IPS DF 4.7 (cell line): ENCODE results near the gene OIT3.

ENCODE experiments used
- DNase-seq: peaks from one replicate; pipeline ENCODE4 v3.0.0-alpha.2; 2013; ENCODE audit warnings: low spot score; ENCODE audit errors: extremely low read depth

Gene OIT3

DNA sequence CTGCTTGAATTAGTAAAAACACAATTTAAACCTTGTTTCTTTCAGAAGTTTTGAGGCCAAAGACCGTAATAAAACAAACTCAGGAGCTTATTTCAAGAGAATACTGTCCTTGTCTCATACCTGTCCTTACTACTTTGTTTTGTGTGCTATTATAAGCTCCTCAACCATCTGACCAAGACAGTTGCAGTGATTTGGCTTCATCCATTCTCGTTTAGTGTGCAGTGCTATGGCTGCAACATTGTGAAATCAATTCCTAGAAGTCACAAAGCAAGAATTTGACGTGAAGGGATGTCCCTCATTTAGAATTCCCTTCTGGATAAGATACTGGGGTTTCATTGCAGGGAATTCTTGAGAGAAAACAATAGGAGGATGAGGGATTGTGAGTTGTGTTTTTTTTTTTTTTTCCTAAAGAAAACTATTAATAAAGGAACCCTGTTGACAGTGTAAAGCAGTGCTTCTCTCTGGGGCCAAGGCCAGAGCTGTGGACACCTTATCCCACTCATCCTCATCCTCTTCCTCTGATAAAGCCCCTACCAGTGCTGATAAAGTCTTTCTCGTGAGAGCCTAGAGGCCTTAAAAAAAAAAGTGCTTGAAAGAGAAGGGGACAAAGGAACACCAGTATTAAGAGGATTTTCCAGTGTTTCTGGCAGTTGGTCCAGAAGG is at the start of gene OIT3:
TSS of gene OIT3 (plus strand) at position 604 of the 663 bp plus-strand sequence. CDS start 60 bp downstream, outside the sequence.
- no peak for DNase-seq

DNA sequence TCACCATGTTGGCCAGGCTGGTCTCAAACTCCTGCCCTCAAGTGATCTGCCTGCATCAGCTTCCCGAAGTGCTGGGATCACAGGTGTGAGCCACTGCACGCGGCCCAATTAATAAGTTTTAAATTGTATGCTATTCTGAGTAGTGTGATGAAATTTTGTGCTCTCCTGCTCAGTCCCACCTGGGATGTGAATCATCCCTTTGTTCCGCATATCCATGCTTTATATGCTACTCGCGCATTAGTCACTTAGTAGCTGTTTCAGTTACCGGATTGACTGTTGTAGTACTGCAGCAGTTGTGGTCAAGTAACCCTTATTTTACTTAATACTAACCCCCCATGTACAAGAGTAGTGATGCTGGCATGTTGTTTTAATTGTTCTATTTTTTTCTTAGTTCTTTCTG is 47.3 kb upstream of the OIT3 start:
- DNase-seq = no peak

DNA sequence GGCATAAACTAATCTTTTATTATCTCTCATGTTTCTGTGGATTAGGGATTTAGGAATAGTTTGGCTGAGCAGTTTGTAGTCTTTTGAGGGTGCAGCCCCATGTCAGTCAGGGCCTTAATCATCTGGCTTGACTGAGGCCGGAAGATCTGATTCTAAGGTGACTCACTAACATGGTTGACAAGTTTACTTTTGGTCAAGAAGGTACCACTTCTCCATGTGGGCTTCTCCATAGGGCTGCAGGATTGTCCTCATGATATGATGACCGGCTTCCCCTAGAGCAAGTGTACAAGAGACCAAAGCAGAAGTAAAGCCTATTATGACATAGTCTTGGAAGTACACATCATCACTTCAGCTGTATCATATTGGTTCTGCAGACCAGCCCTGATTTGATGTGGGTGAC is 45.9 kb upstream of the OIT3 start:
- no peak for DNase-seq

DNA sequence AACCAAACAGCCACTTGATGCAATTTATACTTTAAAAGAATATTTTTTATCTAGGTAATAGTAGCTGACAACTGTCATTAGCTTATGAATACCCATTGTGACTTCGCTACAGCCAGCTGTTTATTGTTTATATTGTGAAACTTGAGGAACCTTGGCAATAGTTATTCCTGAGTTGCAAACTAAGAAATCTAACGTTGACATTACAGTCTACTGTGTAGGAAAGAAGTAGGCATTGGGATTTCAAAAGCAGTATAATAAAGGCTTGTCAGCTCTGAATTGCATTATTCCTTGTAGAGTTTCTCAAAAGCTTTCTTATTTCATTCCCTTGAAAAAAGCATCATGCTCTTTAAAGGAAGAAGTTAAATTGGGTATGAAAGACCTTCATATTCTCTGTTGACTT is 42.7 kb upstream of the OIT3 start:
- DNase-seq = no peak

DNA sequence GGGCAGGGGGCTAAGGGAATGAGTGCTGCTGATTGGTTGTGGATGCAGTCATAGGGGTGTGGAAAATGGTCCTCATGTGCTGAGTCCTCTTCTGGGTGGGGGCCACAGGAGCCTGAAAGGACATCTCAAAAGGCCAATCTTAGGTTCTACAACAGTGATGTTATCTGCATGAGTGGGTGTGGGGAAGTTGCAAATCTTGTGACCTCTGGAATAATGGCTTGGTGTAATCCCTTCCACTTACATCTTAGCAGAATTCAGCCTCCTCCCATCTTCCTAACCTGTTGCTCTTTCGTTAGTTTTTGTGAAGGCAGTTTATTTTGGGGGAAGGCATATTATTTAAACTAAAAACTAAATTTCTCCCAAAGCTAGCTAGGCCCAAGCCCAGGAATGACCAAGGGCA is 42.0 kb upstream of the OIT3 start:
- DNase-seq = no peak

DNA sequence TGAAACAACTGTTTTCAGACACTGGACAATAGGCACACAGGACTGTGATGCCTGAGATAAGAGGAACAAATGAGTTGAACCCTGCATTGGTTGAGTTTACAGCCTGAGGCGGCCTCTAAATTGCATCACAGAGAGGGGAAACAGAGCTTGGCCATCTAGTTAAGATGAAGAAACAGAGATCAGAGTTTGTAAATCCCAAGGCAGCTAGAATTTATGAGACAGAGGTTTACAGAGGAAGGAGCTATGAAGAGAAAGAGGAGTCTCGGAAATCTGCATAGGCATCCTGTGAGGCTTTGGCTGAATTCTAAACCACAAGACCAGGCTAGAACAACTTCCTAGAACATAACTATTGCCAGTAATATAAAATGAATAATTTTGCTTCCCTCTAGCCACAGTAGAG is 41.0 kb upstream of the OIT3 start:
- no peak for DNase-seq

DNA sequence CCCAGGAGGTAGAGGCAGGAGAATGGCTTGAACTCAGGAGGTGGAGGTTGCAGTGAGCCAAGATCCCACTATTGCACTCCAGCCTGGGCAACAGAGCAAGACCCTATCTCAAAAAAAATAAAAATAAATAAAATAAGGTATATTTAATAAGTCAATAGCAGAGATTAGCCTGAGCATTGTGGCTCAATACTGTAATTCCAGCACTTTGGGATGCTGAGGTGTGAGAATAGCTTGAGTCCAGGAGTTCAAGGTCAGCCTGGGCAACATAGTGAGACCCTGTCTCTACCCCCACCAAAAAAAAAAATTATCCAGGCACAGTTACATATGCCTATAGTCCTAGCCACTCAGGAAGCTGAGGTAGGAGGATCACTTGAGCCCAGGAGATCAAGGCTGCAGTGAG is 38.4 kb upstream of the OIT3 start:
- no peak for DNase-seq

DNA sequence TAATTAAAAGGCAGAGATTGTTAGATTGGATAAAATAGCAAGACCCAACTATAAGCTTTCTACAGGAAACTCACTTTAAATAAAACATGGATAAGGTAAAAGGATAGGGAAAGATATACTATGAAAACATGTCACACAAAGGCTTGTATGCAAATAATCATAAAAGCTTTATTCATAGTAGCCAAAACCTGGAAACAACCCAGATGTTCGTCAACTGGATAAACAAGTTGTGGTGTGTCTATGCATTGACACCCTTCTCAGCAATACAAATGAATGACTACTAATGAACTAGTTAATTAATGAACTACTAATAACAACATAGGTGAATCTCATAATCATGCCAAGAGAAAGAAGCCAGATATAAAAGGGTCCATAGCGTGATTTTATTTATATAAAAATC is 37.7 kb upstream of the OIT3 start:
- DNase-seq = no peak

DNA sequence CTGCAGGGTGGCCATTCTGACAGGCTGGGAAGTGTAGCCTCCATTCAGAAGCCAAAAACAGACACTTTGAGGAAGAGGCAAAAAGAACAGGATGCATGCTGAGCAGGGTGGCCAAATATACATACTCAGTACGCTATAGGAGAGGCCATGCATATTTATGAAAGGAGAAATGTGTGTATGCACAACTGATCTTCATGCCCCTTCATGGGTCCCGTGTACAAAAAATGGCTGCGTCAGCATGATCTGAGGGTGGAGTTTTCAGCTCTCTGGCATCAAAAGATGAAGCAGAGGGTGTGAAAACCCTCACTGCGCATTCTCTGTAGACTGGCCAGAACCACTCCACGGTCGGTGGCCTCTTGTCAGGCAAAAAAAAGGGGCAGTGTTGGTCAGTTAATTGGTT is 35.5 kb upstream of the OIT3 start:
- DNase-seq = no peak

DNA sequence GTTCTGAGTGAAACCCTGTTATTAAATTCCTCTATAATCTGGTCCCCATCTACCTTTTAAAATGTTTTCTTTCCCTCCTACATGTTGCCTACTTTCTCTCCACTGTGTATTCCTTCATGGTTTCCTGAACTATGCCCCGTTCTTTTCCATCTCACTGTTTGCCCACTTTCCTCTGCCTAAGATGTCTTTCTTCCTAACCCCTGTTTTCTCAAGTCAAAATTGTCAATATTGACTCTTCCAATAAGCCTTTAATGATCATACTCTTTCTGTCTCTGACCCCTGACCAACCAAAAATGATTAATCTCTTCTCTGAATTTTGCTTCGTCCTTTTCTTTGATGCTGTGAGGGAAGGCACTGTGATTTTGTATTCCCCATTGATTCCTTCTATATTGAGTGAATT is 30.6 kb upstream of the OIT3 start:
- DNase-seq = no peak

DNA sequence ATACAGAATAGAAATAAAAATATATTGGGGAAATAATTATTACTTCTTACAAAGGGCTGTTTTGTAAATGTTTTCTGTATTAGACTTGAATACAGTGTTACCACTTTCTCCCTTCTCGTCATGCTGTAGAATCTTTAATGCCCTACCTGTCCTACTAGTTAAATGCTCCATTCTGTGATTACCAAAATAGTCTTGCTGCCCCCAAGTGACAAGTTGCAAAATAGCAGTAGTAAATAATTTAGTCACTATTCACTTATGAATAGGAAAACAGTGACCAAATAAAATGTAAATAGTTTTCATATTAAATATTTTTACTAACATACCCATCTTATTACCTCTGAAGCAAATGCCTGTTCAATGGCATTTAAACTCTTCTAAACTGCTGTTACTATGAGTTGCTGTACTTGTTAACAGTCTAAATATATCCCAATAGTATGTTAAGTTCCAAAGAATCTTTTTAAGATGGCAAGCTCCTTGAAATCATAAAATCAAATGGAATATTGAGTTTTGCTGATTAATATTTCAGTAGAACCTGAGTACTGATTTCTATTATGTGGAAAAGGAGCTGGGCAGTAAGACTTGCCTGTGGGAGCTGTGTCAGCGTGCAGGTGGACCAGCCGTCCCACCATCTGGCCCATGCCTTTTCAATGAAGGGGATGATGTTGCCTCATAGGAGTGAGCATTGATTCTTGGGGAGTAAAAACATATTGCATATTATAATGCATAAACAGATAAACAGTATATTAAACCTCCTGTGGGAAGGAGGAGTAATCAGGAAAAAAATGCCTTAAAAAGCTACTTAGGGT is 18.1 kb upstream of the OIT3 start:
- DNase-seq = no peak

DNA sequence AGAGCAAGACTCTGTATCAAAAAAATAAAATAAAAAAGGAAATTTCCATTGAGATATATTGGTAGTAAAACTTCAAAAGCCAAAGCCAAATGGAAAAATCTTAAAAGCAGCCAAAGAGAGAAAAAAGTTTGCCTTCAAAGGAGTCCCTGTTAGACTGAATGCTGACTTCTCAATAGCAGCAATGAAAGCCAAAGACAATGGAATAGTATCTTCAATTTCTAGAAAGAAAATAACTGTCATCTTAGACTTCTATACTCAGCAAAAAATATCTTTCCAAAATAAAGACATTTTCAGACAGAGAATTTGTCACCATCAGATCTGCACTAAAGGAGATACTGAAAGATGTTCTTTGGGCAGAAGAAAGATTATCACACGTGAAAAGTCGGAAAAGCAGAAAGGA is 14.3 kb upstream of the OIT3 start:
- no peak for DNase-seq

DNA sequence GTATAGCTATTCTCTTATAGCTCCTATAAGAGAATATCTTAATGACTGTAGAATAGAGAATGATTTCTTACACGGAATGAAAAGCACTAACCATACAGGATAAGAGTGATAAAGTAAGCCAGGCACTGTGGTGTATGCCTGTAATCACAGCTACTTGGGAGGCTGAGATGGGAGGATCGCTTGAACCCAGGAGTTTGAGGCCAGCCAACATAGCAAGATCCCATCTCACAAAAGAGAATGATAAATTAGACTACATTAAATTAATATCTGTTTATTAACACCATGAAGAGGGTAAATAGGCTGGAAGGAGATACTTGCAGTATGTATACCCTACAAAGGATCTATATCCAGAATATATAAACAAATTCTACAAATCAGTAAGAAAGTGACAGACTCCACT is 12.2 kb upstream of the OIT3 start:
- DNase-seq = no peak

DNA sequence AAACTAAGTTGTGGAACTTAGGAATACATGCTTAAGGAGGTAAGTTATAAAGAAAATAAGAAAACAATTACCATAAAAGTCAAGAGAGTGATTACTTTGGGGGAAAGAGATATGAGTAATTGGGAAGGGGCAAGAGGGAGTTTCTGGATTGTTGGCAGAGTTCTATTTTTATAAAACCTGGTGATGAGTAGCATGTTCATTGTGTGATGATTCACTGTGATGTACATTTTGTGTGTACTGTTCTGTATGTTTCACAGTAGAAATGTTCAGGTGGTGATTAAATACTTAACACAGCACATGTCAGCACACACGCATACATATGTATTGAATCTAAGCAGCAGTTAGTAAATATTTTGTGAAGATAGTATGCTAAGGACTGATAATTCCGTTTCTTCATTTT is 9.7 kb upstream of the OIT3 start:
- DNase-seq = no peak

DNA sequence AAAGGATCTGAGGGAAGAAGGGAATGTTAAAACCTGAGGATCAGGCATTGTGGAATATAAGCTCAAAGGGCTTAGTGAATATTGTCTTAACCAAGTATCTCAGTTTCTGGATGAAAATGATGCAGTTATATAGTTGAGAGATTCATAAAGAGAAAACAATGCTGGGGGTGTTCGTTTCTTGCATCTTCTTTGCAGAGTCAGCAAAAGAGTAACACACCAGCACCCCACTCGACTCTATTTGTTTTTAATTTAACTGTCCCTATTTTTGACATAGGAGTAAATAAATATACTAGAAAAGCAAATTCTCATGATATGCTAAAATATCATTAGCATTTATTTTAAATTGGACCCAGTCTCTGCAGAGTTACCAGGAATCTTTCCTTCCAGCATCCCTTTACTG is 7.6 kb upstream of the OIT3 start:
- DNase-seq = no peak

DNA sequence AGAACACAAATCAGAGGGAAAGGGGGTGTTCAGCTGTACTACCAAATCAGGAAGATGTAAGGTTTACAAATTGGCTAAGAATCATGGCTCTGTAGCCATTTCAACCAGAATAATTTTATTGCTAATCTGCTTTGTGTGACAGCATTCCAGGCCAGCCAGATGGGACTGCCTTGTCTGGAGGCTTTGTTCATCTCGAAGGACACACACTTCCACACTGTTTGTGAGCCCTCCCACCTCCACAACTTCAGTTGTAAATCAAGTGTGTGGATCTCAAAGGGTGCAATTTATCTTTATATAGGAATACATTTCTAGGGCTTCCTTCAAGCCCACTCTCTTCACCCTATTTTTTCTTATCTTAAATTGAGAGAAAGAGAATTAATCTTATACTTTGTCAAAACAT is 6.9 kb upstream of the OIT3 start:
- DNase-seq = no peak

DNA sequence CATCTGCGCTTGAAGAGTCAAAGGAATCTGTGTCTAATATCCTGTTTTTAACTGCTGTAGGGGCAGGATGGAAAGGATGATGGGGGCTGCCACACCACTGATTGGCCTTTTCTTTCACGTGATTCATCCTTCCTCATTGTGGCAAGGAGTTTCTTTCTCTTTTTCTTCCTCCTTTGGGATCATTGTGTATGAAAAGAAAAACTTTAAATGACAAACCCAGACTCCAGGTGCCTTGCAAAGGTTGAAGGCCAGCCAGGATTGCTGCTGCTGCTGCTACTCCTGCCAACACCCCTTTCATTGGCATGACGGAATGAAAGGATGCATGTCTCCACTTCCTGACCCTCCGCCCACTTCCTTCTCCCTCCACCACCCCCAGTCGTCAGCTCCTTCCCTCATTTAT is 6.5 kb upstream of the OIT3 start:
- DNase-seq = peak; percentile 36

DNA sequence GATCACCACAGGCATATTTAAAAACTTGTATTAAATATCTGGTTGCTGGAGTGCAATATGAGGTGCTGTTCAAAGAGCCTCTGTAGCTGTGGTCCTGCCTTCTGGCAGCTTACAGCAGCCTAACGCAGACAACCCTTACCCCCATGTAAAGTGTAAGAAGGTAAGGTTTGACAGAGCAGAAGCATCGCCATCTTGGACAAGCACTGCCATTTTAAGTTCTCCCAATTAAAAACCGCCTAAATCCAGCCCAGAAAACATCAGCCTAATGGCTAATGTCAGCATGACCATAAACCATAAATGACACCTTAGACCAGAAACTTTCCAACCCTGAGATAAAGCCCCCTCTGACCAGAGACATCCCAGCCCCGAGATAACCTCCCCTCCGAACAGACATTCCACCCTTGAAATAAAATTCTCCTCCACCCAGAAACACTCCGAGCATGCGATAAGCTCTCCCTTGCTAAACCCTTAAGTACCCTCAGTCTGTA is 5.3 kb upstream of the OIT3 start:
- no peak for DNase-seq

DNA sequence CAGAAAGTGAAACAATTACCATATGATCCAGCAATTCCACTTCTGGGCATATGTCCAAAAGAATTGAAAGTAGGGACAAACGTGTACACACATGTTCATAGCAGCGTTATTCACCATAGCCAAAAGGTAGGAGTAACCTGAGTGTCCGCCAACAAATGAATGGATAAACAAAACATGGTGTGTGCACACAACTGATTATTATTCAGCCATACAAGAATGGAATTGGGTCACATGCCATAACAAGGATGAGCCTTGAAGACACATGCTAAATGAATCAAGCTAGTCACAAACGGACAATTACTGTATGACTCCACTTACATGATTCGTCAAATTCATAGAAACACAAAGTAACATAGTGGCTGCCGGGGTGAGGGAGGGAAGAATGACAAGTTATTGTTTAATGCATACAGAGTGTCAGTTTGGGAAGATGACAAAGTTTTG is 4.1 kb upstream of the OIT3 start:
- no peak for DNase-seq

DNA sequence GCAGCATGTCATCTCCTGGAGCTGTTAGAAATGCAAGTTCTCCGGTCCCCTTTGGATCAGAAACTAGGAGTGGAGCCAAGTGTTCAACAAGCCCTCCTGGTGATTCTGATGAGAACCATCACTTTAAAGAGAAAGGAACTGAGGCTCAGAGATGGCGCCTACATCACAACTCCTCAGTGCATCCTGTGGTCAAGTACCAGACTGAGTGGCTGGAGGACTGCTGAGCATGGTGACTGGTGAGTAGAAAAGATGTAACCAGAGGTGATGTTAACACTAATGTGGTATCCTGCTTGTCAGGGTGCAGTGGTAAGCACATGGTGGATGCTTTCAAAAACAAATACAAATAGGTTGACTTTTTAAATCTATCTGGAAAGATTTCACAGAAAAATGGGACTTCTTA is 3.5 kb upstream of the OIT3 start:
- DNase-seq = no peak

DNA sequence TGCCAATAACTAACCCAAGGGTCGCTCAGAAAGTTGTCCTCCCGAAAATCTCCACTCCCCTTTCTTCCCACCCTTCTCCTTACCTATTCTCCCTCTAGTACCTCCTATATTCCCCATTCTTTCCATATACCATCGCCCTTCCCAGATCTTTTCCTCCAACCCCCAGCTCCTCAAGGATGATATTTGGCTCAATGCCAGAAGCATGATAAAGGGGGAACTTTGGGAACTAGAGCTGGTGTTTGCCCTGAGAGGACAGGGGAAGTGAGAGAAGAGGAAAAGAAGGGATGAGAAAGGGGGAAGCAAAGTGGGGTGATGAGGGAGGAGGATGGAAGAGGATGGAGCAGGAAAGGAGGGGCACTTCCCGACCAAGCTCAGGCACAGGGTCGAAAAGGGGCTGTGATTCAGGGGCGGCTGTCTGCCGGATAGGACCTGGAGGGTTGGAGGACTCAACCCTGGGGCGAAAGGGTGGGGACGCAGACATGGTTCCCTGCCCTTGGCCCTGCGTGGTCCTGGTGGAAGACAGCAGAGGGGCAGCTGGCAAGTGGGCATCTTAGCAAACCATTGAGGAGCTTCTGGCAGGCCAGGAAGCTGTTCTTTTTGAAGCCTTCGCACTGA is 1.8 kb downstream of the OIT3 start:
- no peak for DNase-seq

DNA sequence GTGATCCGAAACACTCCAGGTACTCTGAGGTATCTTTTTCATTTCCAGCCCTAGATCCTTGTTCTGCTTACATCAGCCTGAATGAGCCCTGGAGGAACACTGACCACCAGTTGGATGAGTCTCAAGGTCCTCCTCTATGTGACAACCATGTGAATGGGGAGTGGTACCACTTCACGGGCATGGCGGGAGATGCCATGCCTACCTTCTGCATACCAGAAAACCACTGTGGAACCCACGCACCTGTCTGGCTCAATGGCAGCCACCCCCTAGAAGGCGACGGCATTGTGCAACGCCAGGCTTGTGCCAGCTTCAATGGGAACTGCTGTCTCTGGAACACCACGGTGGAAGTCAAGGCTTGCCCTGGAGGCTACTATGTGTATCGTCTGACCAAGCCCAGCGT is 5.1 kb downstream of the OIT3 start:
- no peak for DNase-seq

DNA sequence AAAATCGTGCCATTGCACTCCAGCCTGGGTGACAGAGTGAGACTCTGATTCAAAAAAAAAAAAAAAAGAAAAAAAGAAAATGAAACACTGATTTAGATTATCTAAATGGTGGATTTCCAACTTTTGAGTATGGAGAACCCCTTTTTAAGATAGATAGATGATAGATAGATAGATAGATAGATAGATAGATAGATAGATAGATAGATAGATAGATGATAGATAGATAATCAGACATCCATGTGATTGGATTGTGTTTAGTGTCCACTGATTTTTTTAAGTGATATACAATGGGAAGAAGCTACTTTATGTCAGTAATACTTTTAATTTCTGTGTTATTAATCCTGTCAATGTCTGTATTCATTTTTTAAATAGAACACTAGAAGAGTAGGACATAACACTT is 6.0 kb downstream of the OIT3 start:
- no peak for DNase-seq
